NCI-H1436 (cell line): Measurements from ENCODE around the gene ECT2L.

Source experiments
- DNase-seq: peaks from one replicate; lab custom pipeline; 2025; lab: John Stamatoyannopoulos, UW

ECT2L gene

GRCh38 chr6:138862456-138862855 lies 66.6 kb downstream of the ECT2L start:
- no peak for DNase-seq

- DNase-seq: no peak
Measured at GRCh38 chr6:138863321-138863720, 67.4 kb downstream of the ECT2L start.

- DNase-seq: no peak
Measured at GRCh38 chr6:138864343-138864890, 68.5 kb downstream of the ECT2L start.

GRCh38 chr6:138865480-138866109 lies 69.7 kb downstream of the ECT2L start:
- no peak for DNase-seq

GRCh38 chr6:138868181-138868580 lies 72.3 kb downstream of the ECT2L start:
- no peak for DNase-seq

- DNase-seq: no peak
Measured at GRCh38 chr6:138869398-138869797, 73.5 kb downstream of the ECT2L start.

GRCh38 chr6:138873191-138873590 lies 77.3 kb downstream of the ECT2L start:
- no peak for DNase-seq

- no peak for DNase-seq
Measured at GRCh38 chr6:138882369-138883017, 86.6 kb downstream of the ECT2L start.

- DNase-seq: no peak
Measured at GRCh38 chr6:138885156-138885819, 89.4 kb downstream of the ECT2L start.

- DNase-seq: no peak
Measured at GRCh38 chr6:138891255-138891986, 95.5 kb downstream of the ECT2L start.

GRCh38 chr6:138896104-138896756 lies 100.3 kb downstream of the ECT2L start:
- DNase-seq: no peak

- DNase-seq: no peak
Measured at GRCh38 chr6:138897031-138897430, 101.1 kb downstream of the ECT2L start.

GRCh38 chr6:138907167-138907566 lies 111.3 kb downstream of the ECT2L start:
- no peak for DNase-seq

- DNase-seq: no peak
Measured at GRCh38 chr6:138909511-138909910, 113.6 kb downstream of the ECT2L start.

- no peak for DNase-seq
Measured at GRCh38 chr6:138909975-138910374, 114.1 kb downstream of the ECT2L start.

GRCh38 chr6:138912308-138912707 lies 116.4 kb downstream of the ECT2L start:
- no peak for DNase-seq

- DNase-seq: no peak
Measured at GRCh38 chr6:138914701-138915100, 118.8 kb downstream of the ECT2L start.

- no peak for DNase-seq
Measured at GRCh38 chr6:138920906-138921305, 125.0 kb downstream of the ECT2L start.

- no peak for DNase-seq
Measured at GRCh38 chr6:138923561-138923960, 127.7 kb downstream of the ECT2L start.

- no peak for DNase-seq
Measured at GRCh38 chr6:138925806-138926205, 129.9 kb downstream of the ECT2L start.

- DNase-seq: no peak
Measured at GRCh38 chr6:138926579-138926978, 130.7 kb downstream of the ECT2L start.

- DNase-seq: no peak
Measured at GRCh38 chr6:138931660-138932059, 135.8 kb downstream of the ECT2L start.
